CD14-positive monocyte (primary cell): ENCODE data around the gene MAB21L3. TPM values are rescaled to one million over a fixed set of nuclear protein-coding genes. Genes with fewer than 3 reads are reported as not detected.

ENCODE experiments used
- DNase-seq, 3 donors: peaks; one replicate each; pipeline ENCODE4 v3.0.0-alpha.2; 2011 to 2022
- H2AFZ ChIP-seq: 2 replicates; pipeline ENCODE4 v1.6.0; 2012; ENCODE audit warnings: mild to moderate bottlenecking, low read depth, low read length, inconsistent platforms; ENCODE audit not compliant: insufficient read depth, poor library complexity, severe bottlenecking
- H3K27ac ChIP-seq, 2 donors: 1 replicate in 1 of 2; 2 replicates in 1 of 2; pipeline ENCODE4 v1.5.1; 2012 to 2013; ENCODE audit warnings: low read length in 2 of 2, control low read depth in 1 of 2, inconsistent platforms in 1 of 2, low read depth in 1 of 2, mild to moderate bottlenecking in 1 of 2
- H3K27me3 ChIP-seq, 2 donors: one replicate each; pipeline versions ENCODE4 v1.6.0 to v1.6.1; 2011 to 2013; ENCODE audit warnings: low read length in 2 of 2; ENCODE audit not compliant: control insufficient read depth in 2 of 2, insufficient read depth in 2 of 2
- H3K36me3 ChIP-seq, 2 donors: replicated peaks in 1 of 2; 1 replicate in 1 of 2; 2 replicates in 1 of 2; pipeline versions ENCODE4 v1.5.1 to v1.6.1; 2012 to 2013; ENCODE audit warnings: low read length in 2 of 2, control low read depth in 1 of 2, inconsistent platforms in 1 of 2, mild to moderate bottlenecking in 1 of 2; ENCODE audit not compliant: insufficient read depth in 2 of 2, control insufficient read depth in 1 of 2
- H3K4me1 ChIP-seq, 2 donors: 1 replicate in 1 of 2; 2 replicates in 1 of 2; pipeline versions ENCODE4 v1.5.1 to v1.6.1; 2012 to 2013; ENCODE audit warnings: low read length in 2 of 2, control low read depth in 1 of 2, inconsistent platforms in 1 of 2, mild to moderate bottlenecking in 1 of 2, moderate library complexity in 1 of 2; ENCODE audit not compliant: insufficient read depth in 2 of 2, control insufficient read depth in 1 of 2
- H3K4me2 ChIP-seq: replicated peaks from 2 replicates; pipeline ENCODE3; 2012; ENCODE audit warnings: low read length, moderate library complexity, mild to moderate bottlenecking; ENCODE audit not compliant: poor library complexity, severe bottlenecking; ENCODE audit errors: extremely low read depth
- H3K4me3 ChIP-seq, 3 experiments: fragments of 200-600 bp in 1 of 3; sonication (generic) in 1 of 3; replicated peaks in 1 of 3; 1 replicate in 2 of 3; 2 replicates in 1 of 3; pipeline ENCODE4 v1.5.1; 2011 to 2013; ENCODE audit warnings: low read length in 3 of 3, mild to moderate bottlenecking in 3 of 3, control low read depth in 2 of 3, low read depth in 2 of 3, inconsistent platforms in 1 of 3, moderate library complexity in 1 of 3
- H3K79me2 ChIP-seq: 2 replicates; pipeline ENCODE4 v1.6.0; 2012; ENCODE audit warnings: mild to moderate bottlenecking, control low read depth, inconsistent platforms, low read length, moderate library complexity; ENCODE audit not compliant: insufficient read depth
- H3K9ac ChIP-seq: 2 replicates; pipeline ENCODE4 v1.6.0; 2017; ENCODE audit warnings: low read length, mild to moderate bottlenecking; ENCODE audit not compliant: insufficient read depth, poor library complexity, severe bottlenecking
- H3K9me3 ChIP-seq, 2 donors: replicated peaks in 1 of 2; 1 replicate in 1 of 2; 2 replicates in 1 of 2; pipeline versions ENCODE4 v1.5.1 to v1.6.1; 2012 to 2013; ENCODE audit warnings: low read length in 2 of 2, control low read depth in 1 of 2; ENCODE audit not compliant: control insufficient read depth in 1 of 2, insufficient read depth in 1 of 2
- H4K20me1 ChIP-seq: 2 replicates; pipeline ENCODE4 v1.6.0; 2012; ENCODE audit warnings: mild to moderate bottlenecking, low read length, control low read depth, moderate library complexity; ENCODE audit not compliant: insufficient read depth
- H3K27ac Mint-ChIP-seq, 7 donors: one replicate each; pipeline ENCODE4 v1.8.0; 2020; ENCODE audit warnings: mild to moderate bottlenecking in 7 of 7, mixed read lengths in 7 of 7, moderate library complexity in 6 of 7, inconsistent platforms in 2 of 7
- H3K27me3 Mint-ChIP-seq, 3 donors: one replicate each; pipeline ENCODE4 v1.8.0; 2021 to 2022; ENCODE audit warnings: low read depth in 3 of 3, mild to moderate bottlenecking in 3 of 3, mixed read lengths in 3 of 3, moderate library complexity in 3 of 3, inconsistent platforms in 1 of 3
- H3K36me3 Mint-ChIP-seq, 2 donors: one replicate each; pipeline ENCODE4 v1.8.0; 2020; ENCODE audit warnings: mixed read lengths in 2 of 2, inconsistent platforms in 1 of 2, mild to moderate bottlenecking in 1 of 2
- H3K4me1 Mint-ChIP-seq: one replicate; pipeline ENCODE4 v1.8.0; 2020; ENCODE audit warnings: mild to moderate bottlenecking, mixed read lengths
- H3K4me3 Mint-ChIP-seq, 2 donors: one replicate each; pipeline ENCODE4 v1.8.0; 2020; ENCODE audit warnings: mild to moderate bottlenecking in 2 of 2, mixed read lengths in 2 of 2, moderate library complexity in 1 of 2
- H3K9me3 Mint-ChIP-seq, 7 donors: one replicate each; pipeline ENCODE4 v1.8.0; 2020 to 2022; ENCODE audit warnings: mixed read lengths in 7 of 7, mild to moderate bottlenecking in 6 of 7, moderate library complexity in 6 of 7, inconsistent platforms in 2 of 7
- CTCF ChIP-seq: fragments of 200-600 bp; IDR thresholded peaks from one replicate; pipeline ENCODE4 v1.8.0; 2022; ENCODE audit warnings: antibody characterized with exemption, mild to moderate bottlenecking
- WGBS: methylation state at CpG from one replicate; pipeline ENCODE4 v1.1.5; 2013; ENCODE audit warnings: missing lambda C conversion rate; ENCODE audit not compliant: insufficient coverage; 5-methylcytosine and 5-hydroxymethylcytosine counted together
- intact Hi-C, 2 donors: fragments of 100-400 bp; cut with micrococcal nuclease; formaldehyde crosslinking; loops; one replicate each; pipeline versions ENCODE4 v1.15.0 to v1.15.1; 2023
- polyA plus RNA-seq, 3 donors: library from polyadenylated mRNA; depleted of rRNA in 1 of 3; unstranded in 2 of 3; stranded (reverse) in 1 of 3; fragments of 300-500 nt in 2 of 3; fragments of >200 nt in 1 of 3; fragmentation: Illumina TruSeq in 2 of 3; gene quantifications; 1 replicate in 2 of 3; 2 replicates in 1 of 3; pipeline ENCODE4 v1.2.3, GENCODE V29; 2012 to 2021

Gene MAB21L3
- polyA plus RNA-seq, 3 donors = 0.44 TPM; not detected in 2

- no CpG with 5 or more reads among the region's 1 CpG for WGBS
- H3K4me3 Mint-ChIP-seq = no peak overlapping the region
Observed at GRCh38 chr1:116172666-116173065, 61.5 kb downstream of the MAB21L3 start.

DNA sequence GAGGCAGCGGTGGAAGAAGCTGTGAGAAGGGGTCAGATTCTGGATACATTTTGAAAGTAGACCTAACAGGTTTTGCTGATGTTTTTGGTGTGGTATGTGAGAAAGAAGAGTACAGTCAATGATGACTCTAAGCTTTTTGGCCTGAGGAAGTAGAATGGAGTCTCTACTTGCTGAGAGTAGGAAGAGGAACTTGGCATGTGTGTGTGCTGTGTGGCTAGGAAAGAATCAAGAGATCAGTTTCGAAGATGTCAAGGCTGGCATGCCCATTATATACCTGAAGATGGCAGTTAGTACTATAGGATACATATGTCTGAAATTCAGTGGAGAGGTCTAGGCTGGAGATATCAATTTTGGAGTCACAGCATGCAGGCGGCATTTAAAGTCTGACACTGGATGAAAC is 64.4 kb downstream of the MAB21L3 start:
- no peaks in the 10 kb centered on the region for H3K36me3 Mint-ChIP-seq
- WGBS = 80% methylated on average over 3 of the region's 3 CpGs
- Histone ChIP-seq H3K9me3 (no peaks in the 10 kb centered on the region), H2AFZ (no peak overlapping the region), H3K4me2 (no peak overlapping the region), H3K4me1 (no peaks in the 10 kb centered on the region), H3K36me3 (no peaks in the 10 kb centered on the region), H3K9ac (no peak overlapping the region), H3K27me3 (no peaks in the 10 kb centered on the region), H3K4me3 (no peak overlapping the region), H4K20me1 (no peaks in the 10 kb centered on the region), H3K27ac (no peak overlapping the region), H3K79me2 (no peaks in the 10 kb centered on the region)
- no peak for DNase-seq
- TF ChIP-seq CTCF = no peak
- intact Hi-C loops = loop anchor here in 1 of 2 donors (10.0 kb wide), 1 partner anchor 179 kb away; no protein-coding TSS in a partner anchor
- H3K27me3 Mint-ChIP-seq = peaks cover 0 to 6% (median 2%) of the 10 kb centered on the region in 3 donors
- no peak overlapping the region for H3K4me3 Mint-ChIP-seq
- peaks cover 0 to 2% (median 0%) of the 10 kb centered on the region in 7 donors for H3K9me3 Mint-ChIP-seq
- no peaks in the 10 kb centered on the region for H3K4me1 Mint-ChIP-seq
- no peak overlapping the region for H3K27ac Mint-ChIP-seq

More at GRCh38 chr1:116172666-116173065, 61.5 kb downstream of the MAB21L3 start:
- TF ChIP-seq CTCF = no peak
- Histone ChIP-seq H3K27me3 (peaks cover 0 to 11% of the 10 kb centered on the region in 2 donors), H3K9ac (no peak overlapping the region), H3K79me2 (no peaks in the 10 kb centered on the region), H2AFZ (no peak overlapping the region), H3K27ac (no peak overlapping the region), H4K20me1 (no peaks in the 10 kb centered on the region), H3K9me3 (no peaks in the 10 kb centered on the region), H3K4me1 (peaks cover 12 to 16% of the 10 kb centered on the region in 2 donors), H3K4me3 (no peak overlapping the region), H3K36me3 (no peaks in the 10 kb centered on the region), H3K4me2 (no peak overlapping the region)
- no peaks in the 10 kb centered on the region for H3K36me3 Mint-ChIP-seq
- peaks cover 0 to 2% (median 0%) of the 10 kb centered on the region in 7 donors for H3K9me3 Mint-ChIP-seq
- intact Hi-C loops = loop anchor here in 1 of 2 donors (10.0 kb wide), 1 partner anchor 182 kb away; no protein-coding TSS in a partner anchor
- peaks cover 2 to 21% (median 3%) of the 10 kb centered on the region in 3 donors for H3K27me3 Mint-ChIP-seq
- no peak overlapping the region for H3K27ac Mint-ChIP-seq
- DNase-seq = no peak
- H3K4me1 Mint-ChIP-seq = peaks cover 15% of the 10 kb centered on the region
